ENCODE results near the gene FGF19. TPM values are rescaled to one million over a fixed set of nuclear protein-coding genes. Genes with fewer than 3 reads are reported as not detected.

FGF19 gene
- 3.0 and 10.3 TPM in 2 replicates for total RNA-seq (2014; rRNA removed; shearing (Covaris generic))

GRCh38 chr11:69703768-69704507 is at the start of gene FGF19:
TSS of gene FGF19 (minus strand) at chr11:69704022. CDS start at chr11:69703876, 146 bp downstream.
- Histone ChIP-seq H3K27ac (peak within 1 kb of the TSS; percentile 65), H3K27me3 (replicated peaks) (no peaks in the 10 kb centered on the region), H3K4me1 (replicated peaks) (peaks cover 73% of the 10 kb centered on the region), H3K4me3 (peak within 1 kb of the TSS; percentile 24), H3K36me3 (0 out of 2 replicates have a peak, but pooled peaks cover 3% of the 10 kb centered on the region), H3K9me3 (replicated peaks) (no peaks in the 10 kb centered on the region)
- DNase-seq (ENCODE audit: low read depth in 1 of 2, low spot score in 2 of 2), result peak in 1 of 2 experiments; percentile 76

GRCh38 chr11:69752890-69753289 is 49.1 kb upstream of the FGF19 start:
- no peaks in the 10 kb centered on the region for H3K4me1 ChIP-seq (replicated peaks)
- DNase-seq (ENCODE audit: low read depth in 1 of 2, low spot score in 2 of 2), result no peak
- H3K9me3 ChIP-seq (replicated peaks), result no peaks in the 10 kb centered on the region
- peaks cover 39% of the 10 kb centered on the region for H3K27me3 ChIP-seq (replicated peaks)
- no peak overlapping the region for H3K27ac ChIP-seq
- no peaks in the 10 kb centered on the region for H3K36me3 ChIP-seq
- H3K4me3 ChIP-seq, result no peak overlapping the region

- H3K27ac ChIP-seq, result no peak overlapping the region
- no peaks in the 10 kb centered on the region for H3K36me3 ChIP-seq
- no peaks in the 10 kb centered on the region for H3K9me3 ChIP-seq (replicated peaks)
- peaks cover 23% of the 10 kb centered on the region for H3K27me3 ChIP-seq (replicated peaks)
- H3K4me3 ChIP-seq, result no peak overlapping the region
- DNase-seq (ENCODE audit: low read depth in 1 of 2, low spot score in 2 of 2), result no peak
- H3K4me1 ChIP-seq (replicated peaks), result peaks cover 16% of the 10 kb centered on the region
Measured at GRCh38 chr11:69750875-69751597, 47.2 kb upstream of the FGF19 start.

GRCh38 chr11:69750108-69750850 is 46.5 kb upstream of the FGF19 start:
- DNase-seq (ENCODE audit: low read depth in 1 of 2, low spot score in 2 of 2), result peak in 1 of 2 experiments; percentile 58
- Histone ChIP-seq H3K9me3 (replicated peaks) (no peaks in the 10 kb centered on the region), H3K27ac (no peak overlapping the region), H3K4me1 (replicated peaks) (peaks cover 24% of the 10 kb centered on the region), H3K4me3 (no peak overlapping the region), H3K36me3 (no peaks in the 10 kb centered on the region), H3K27me3 (replicated peaks) (peaks cover 19% of the 10 kb centered on the region)

- H3K27me3 ChIP-seq (replicated peaks), result peaks cover 3% of the 10 kb centered on the region
- no peak for DNase-seq (ENCODE audit: low read depth in 1 of 2, low spot score in 2 of 2)
Measured at GRCh38 chr11:69748637-69749036, 44.8 kb upstream of the FGF19 start.

GRCh38 chr11:69746752-69747742 is 43.2 kb upstream of the FGF19 start:
- Histone ChIP-seq H3K27me3 (replicated peaks) (no peaks in the 10 kb centered on the region), H3K9me3 (replicated peaks) (no peaks in the 10 kb centered on the region), H3K4me3 (no peak overlapping the region), H3K4me1 (replicated peaks) (peaks cover 43% of the 10 kb centered on the region), H3K36me3 (no peaks in the 10 kb centered on the region), H3K27ac (no peak overlapping the region)
- peak in 1 of 2 experiments; percentile 61 for DNase-seq (ENCODE audit: low read depth in 1 of 2, low spot score in 2 of 2)

More at GRCh38 chr11:69748637-69749036, 44.8 kb upstream of the FGF19 start:
- Histone ChIP-seq H3K36me3 (no peaks in the 10 kb centered on the region), H3K9me3 (replicated peaks) (no peaks in the 10 kb centered on the region), H3K27ac (no peak overlapping the region), H3K4me1 (replicated peaks) (peaks cover 40% of the 10 kb centered on the region), H3K4me3 (no peak overlapping the region)

- Histone ChIP-seq H3K9me3 (replicated peaks) (no peaks in the 10 kb centered on the region), H3K4me3 (no peak overlapping the region), H3K27ac (no peak overlapping the region), H3K27me3 (replicated peaks) (no peaks in the 10 kb centered on the region), H3K4me1 (replicated peaks) (peaks cover 43% of the 10 kb centered on the region), H3K36me3 (no peaks in the 10 kb centered on the region)
- peak in 1 of 2 experiments; percentile 59 for DNase-seq (ENCODE audit: low read depth in 1 of 2, low spot score in 2 of 2)
Measured at GRCh38 chr11:69746140-69746539, 42.3 kb upstream of the FGF19 start.

GRCh38 chr11:69745201-69745600 is 41.4 kb upstream of the FGF19 start:
- Histone ChIP-seq H3K27me3 (replicated peaks) (no peaks in the 10 kb centered on the region), H3K4me3 (no peak overlapping the region), H3K36me3 (no peaks in the 10 kb centered on the region), H3K27ac (peak overlapping the region; percentile 73), H3K9me3 (replicated peaks) (no peaks in the 10 kb centered on the region), H3K4me1 (replicated peaks) (peaks cover 43% of the 10 kb centered on the region)
- DNase-seq (ENCODE audit: low read depth in 1 of 2, low spot score in 2 of 2), result peak; percentile 54 to 73

- H3K27ac ChIP-seq, result peak overlapping the region; percentile 73
- H3K27me3 ChIP-seq (replicated peaks), result no peaks in the 10 kb centered on the region
- DNase-seq (ENCODE audit: low read depth in 1 of 2, low spot score in 2 of 2), result peak; percentile 100
- peaks cover 43% of the 10 kb centered on the region for H3K4me1 ChIP-seq (replicated peaks)
- H3K4me3 ChIP-seq, result no peak overlapping the region
- no peaks in the 10 kb centered on the region for H3K36me3 ChIP-seq
- peaks cover under 1% of the 10 kb centered on the region; the same call in 1 of the 2 replicates for H3K9me3 ChIP-seq (replicated peaks)
Measured at GRCh38 chr11:69744435-69744834, 40.6 kb upstream of the FGF19 start.

GRCh38 chr11:69734841-69735240 is 31.0 kb upstream of the FGF19 start:
- DNase-seq (ENCODE audit: low read depth in 1 of 2, low spot score in 2 of 2), result no peak
- Histone ChIP-seq H3K4me1 (replicated peaks) (peaks cover 19% of the 10 kb centered on the region), H3K4me3 (no peak overlapping the region)

GRCh38 chr11:69734367-69734766 is 30.5 kb upstream of the FGF19 start:
- Histone ChIP-seq H3K27me3 (replicated peaks) (peaks cover 5% of the 10 kb centered on the region; the same call in 1 of the 2 replicates), H3K9me3 (replicated peaks) (peaks cover 24% of the 10 kb centered on the region)
- no peak for DNase-seq (ENCODE audit: low read depth in 1 of 2, low spot score in 2 of 2)

More at GRCh38 chr11:69734841-69735240, 31.0 kb upstream of the FGF19 start:
- peaks cover 5% of the 10 kb centered on the region; the same call in 1 of the 2 replicates for H3K27me3 ChIP-seq (replicated peaks)
- no peak overlapping the region for H3K27ac ChIP-seq
- H3K9me3 ChIP-seq (replicated peaks), result peaks cover 25% of the 10 kb centered on the region
- H3K36me3 ChIP-seq, result no peaks in the 10 kb centered on the region

GRCh38 chr11:69732910-69733309 is 29.1 kb upstream of the FGF19 start:
- Histone ChIP-seq H3K27ac (no peak overlapping the region), H3K27me3 (replicated peaks) (peaks cover 7% of the 10 kb centered on the region; the same call in 1 of the 2 replicates), H3K4me3 (no peak overlapping the region)

More at GRCh38 chr11:69734367-69734766, 30.5 kb upstream of the FGF19 start:
- Histone ChIP-seq H3K4me1 (replicated peaks) (peaks cover 19% of the 10 kb centered on the region), H3K4me3 (no peak overlapping the region), H3K27ac (0 out of 2 replicates have a peak overlapping the region, but pooled peaks have one; percentile 1), H3K36me3 (no peaks in the 10 kb centered on the region)

More at GRCh38 chr11:69732910-69733309, 29.1 kb upstream of the FGF19 start:
- Histone ChIP-seq H3K36me3 (no peaks in the 10 kb centered on the region), H3K4me1 (replicated peaks) (peaks cover 19% of the 10 kb centered on the region), H3K9me3 (replicated peaks) (peaks cover 11% of the 10 kb centered on the region)
- DNase-seq (ENCODE audit: low read depth in 1 of 2, low spot score in 2 of 2), result peak in 1 of 2 experiments; percentile 57

Measured in SJSA1 (cell line).